GM12875 (cell line): ENCODE data around the gene NSUN3.
A peak's percentile ranks its signal among the peaks of the same experiment; 100 is the strongest.

Experiments
- H3K4me3 ChIP-seq: one replicate; pipeline ENCODE4 v1.5.1; 2011; ENCODE audit warnings: low read depth, low read length, control low read depth
- TF ChIP-seq, protein P1 (sequence below): IDR thresholded peaks from 2 replicates; pipeline ENCODE4 v1.5.1; 2011; ENCODE audit warnings: low read depth, mild to moderate bottlenecking, control low read depth, inconsistent platforms, low read length, moderate library complexity, borderline replicate concordance; ENCODE audit not compliant: insufficient read depth

NSUN3 gene

DNA sequence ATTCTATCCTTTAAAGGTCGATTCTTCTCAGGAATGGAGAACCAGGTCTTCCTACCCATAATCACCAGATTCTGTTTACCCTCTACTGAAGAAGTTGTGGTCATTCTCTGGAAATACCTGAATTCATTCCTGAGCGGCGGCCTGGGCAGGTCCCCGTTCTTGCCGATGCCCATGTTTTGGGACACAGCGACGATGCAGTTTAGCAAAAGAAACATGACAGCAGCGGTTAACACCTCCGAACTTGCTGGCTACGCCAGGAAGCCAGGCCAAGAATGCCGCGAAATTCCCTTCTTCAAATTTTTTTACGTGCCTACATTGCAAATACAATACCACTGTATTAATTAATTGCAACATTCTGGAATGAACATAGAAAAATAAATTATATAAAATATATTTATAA lies 1.6 kb upstream of the NSUN3 start:
- TF ChIP-seq, protein P1, sequence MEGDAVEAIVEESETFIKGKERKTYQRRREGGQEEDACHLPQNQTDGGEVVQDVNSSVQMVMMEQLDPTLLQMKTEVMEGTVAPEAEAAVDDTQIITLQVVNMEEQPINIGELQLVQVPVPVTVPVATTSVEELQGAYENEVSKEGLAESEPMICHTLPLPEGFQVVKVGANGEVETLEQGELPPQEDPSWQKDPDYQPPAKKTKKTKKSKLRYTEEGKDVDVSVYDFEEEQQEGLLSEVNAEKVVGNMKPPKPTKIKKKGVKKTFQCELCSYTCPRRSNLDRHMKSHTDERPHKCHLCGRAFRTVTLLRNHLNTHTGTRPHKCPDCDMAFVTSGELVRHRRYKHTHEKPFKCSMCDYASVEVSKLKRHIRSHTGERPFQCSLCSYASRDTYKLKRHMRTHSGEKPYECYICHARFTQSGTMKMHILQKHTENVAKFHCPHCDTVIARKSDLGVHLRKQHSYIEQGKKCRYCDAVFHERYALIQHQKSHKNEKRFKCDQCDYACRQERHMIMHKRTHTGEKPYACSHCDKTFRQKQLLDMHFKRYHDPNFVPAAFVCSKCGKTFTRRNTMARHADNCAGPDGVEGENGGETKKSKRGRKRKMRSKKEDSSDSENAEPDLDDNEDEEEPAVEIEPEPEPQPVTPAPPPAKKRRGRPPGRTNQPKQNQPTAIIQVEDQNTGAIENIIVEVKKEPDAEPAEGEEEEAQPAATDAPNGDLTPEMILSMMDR: no peak
- no peak overlapping the region for H3K4me3 ChIP-seq

DNA sequence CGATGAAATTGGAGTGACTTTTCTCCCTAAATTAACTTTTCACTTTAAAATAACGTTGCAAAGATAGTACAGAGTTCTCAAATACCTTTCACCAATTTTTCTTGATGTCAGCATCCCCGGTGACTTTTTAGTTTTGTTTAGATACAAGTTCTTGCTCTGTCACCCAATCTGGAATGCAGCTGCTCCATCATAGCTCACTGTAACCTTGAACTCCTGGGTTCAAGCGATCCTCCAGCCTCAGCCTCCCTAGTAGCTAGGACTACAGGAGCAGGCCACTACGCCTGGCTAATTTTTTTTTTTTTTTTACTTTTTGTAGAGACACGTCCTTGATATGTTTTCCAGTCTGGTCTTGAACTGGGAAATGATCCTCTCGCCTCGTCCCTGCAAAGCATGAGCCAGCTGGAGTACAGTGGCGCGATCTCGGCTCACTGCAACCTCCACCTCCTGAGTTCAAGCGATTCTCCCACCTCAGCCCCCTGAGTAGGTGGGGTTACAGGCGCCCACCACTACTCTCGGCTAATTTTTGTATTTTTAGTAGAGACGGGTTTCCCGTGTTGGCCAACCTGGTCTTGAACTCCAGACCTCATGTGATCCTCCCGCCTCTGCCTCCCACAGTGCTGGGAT lies 747 bp downstream of the NSUN3 start:
- H3K4me3 ChIP-seq: peak overlapping the region; percentile 66

DNA sequence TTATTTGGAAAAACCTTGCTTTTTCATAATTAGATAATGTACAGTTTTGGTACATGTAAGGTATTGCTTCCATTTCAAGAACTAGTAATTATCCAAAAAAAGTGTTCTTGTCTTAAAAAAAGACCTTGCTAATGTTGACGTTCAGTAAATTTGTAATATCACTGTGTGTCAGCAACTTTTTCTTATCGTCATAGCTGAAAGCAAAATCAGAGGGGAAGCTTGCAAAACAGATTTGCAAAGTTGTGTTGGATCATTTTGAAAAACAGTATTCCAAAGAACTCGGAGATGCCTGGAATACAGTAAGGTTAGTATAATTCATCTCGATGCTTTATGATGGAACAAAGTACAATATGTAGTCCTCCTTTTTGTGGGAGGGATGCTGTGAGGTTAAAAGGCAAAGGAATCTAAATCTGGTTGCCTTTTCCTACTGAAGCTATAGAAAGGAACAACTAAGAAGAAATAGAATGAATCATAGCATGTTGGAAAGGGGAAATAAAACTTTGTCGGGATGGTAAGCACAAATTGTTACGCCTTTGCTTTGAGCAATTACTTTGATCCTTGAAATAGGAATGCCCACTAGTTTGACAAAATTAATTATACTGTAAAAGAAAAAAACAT lies 1.5 kb downstream of the NSUN3 start:
- no peak overlapping the region for H3K4me3 ChIP-seq
- TF ChIP-seq, protein P1: no peak

More for the DNA sequence above, 747 bp downstream of the NSUN3 start:
- TF ChIP-seq, protein P1: no peak

DNA sequence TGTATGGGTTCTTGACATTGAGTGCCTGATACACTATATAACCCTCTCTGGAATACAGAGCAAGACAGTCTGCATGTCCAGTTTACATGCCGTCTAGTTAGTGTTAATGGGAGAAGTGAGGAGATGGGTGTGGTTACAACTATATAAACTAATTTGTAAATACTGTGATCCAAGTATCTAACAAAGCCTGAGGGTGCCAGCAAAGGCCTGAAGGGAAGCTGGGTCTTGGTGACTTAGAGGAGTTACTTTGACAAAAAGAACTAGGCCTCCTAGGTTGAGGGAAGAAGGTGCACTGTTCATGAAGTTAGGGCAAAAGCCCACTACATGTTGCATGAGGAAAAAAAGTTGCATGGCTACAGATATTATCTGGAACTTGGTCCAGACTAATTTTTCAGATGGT lies 2.3 kb downstream of the NSUN3 start:
- no peak overlapping the region for H3K4me3 ChIP-seq
- TF ChIP-seq, protein P1: no peak

DNA sequence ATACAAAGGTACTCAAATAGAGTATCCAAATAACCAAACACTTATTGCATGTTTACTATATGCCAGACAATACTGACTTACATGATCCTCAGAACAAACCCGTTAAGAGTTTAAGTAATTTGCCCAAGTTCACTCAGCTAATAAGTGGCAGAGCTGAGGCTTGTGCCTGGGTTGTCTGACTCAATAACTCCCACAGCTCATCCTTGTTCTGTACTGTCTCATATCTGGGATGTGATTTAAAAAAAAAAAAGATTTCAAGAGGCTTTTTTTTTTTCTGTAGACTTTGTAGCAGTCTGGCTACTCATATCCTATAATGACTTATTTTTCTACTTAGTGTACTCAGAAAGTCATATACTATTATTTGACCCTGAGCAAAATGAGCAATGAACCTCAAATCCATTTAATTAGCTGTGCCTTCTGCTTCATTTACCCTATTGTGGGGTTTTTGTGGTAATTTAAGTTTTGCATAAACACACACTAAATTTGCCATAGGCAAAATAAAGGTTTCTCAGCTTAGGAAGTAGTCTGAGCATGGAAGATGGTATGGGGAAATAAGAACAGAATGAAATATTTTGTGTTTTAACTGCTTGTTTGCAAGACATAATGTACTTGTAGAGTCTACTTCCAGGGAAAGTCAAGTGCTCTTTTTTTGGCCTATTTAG lies 3.1 kb downstream of the NSUN3 start:
- TF ChIP-seq, protein P1: no peak

DNA sequence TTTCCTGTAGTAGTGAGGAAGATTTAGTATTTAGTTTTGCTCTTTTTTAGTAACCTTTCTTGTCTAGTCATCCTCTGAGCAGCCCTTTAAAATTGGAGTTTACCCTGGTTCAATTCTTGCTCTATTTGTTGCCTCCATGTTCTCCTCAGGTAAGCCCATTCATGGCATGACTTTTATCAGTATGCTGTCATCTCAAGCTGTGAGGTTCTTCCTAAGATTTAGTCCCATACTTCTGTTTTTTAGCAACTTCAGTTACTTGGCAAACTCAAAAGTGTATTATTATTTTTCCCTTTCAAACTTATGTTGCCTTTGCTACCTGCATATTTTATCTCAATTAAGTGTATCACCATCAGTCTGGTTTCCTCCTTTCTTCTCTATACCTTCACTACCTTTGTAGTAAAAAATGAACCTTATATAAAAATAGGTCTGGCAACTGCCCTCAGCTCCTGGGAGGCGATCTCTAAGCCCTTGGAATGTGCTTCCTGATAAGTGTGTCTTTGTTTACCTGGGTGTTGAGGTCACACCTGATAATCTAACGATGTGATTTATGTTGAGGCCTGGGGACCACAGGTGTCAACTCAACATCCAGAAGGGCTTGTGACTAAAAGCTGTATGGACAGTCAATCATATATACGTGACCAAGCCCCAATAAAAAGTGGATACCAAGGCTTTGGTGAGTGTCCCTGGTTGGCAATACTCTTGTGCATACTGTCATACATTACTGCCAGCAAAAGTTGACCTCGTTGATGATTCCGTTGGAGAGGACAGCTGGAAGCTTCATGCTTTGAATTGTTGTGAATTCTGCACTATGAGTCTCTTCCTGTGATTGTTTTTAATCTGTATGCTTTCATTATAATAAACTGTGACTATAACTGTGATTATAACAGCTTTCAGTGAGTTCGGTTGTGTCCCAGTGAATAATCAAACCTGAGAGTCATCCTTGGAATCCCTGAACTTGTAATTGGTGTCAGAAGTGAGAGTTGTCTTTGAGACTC lies 3.9 kb downstream of the NSUN3 start:
- TF ChIP-seq, protein P1: no peak
- no peak overlapping the region for H3K4me3 ChIP-seq

More for the DNA sequence above, 3.1 kb downstream of the NSUN3 start:
- no peak overlapping the region for H3K4me3 ChIP-seq
